ENCODE results near the gene ADAMTS19. TPM values are rescaled to one million over a fixed set of nuclear protein-coding genes. Genes with fewer than 3 reads are reported as not detected.

Gene ADAMTS19
- total RNA-seq, 1 donor from 2014 or later: 0.12 TPM

DNA sequence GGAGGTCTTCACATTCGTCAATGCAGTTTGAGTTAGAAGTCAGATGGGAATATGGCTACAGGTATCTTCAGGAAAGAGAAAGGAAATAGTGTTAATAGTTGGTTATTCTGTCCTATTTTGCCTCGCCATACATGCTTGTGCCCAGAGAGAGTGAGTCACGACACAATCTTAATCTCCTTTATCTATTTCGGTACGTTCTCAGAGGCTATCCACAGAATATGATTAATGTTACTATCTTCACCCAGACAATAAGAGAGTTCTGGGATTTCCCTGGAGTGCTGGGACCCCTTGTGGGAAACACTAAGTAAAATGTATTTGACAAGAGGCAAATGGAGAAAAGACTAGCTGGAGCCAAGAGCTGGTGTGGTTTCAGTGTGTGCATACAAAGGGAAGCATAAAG lies 313.3 kb downstream of the ADAMTS19 start:
- Mint-ChIP-seq H3K27me3 (ENCODE audit: low read depth) (peaks cover 6% of the 10 kb centered on the region), H3K27ac (ENCODE audit: unreplicated experiment) (no peak overlapping the region), H3K9me3 (ENCODE audit: low read depth) (peaks cover 7% of the 10 kb centered on the region), H3K4me3 (ENCODE audit: unreplicated experiment) (no peak overlapping the region), H3K36me3 (ENCODE audit: low read depth) (no peaks in the 10 kb centered on the region), H3K4me1 (ENCODE audit: low read depth) (no peaks in the 10 kb centered on the region)
- no peak for DNase-seq (ENCODE audit: low spot score)
- TF ChIP-seq, protein P1, sequence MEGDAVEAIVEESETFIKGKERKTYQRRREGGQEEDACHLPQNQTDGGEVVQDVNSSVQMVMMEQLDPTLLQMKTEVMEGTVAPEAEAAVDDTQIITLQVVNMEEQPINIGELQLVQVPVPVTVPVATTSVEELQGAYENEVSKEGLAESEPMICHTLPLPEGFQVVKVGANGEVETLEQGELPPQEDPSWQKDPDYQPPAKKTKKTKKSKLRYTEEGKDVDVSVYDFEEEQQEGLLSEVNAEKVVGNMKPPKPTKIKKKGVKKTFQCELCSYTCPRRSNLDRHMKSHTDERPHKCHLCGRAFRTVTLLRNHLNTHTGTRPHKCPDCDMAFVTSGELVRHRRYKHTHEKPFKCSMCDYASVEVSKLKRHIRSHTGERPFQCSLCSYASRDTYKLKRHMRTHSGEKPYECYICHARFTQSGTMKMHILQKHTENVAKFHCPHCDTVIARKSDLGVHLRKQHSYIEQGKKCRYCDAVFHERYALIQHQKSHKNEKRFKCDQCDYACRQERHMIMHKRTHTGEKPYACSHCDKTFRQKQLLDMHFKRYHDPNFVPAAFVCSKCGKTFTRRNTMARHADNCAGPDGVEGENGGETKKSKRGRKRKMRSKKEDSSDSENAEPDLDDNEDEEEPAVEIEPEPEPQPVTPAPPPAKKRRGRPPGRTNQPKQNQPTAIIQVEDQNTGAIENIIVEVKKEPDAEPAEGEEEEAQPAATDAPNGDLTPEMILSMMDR (IDR thresholded peaks at IDR 0.05): no peak

DNA sequence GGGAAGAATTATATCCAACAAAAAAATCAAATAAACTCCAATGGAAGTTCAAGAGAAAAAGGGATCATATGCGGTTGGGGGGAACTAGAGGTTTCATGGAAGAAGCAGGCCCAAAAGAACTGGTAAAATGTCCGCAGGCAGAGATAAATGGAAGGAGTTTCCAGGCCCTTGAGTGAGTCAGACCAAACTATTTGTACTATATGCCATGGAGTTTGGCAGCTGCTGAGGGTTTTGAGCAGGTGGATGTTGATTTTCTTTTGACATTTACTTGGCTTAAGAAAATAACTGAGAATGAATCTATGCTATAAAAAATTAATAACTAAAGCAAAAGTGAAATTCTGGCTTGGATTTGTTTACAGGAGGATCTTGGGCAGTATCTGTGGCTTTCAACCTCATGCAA lies 321.5 kb downstream of the ADAMTS19 start:
- no peak overlapping the region for H3K4me3 Mint-ChIP-seq (ENCODE audit: unreplicated experiment)

More for the DNA sequence above, 321.5 kb downstream of the ADAMTS19 start:
- Mint-ChIP-seq H3K9me3 (ENCODE audit: low read depth) (peaks cover 7% of the 10 kb centered on the region), H3K27me3 (ENCODE audit: low read depth) (peaks cover 2% of the 10 kb centered on the region), H3K27ac (ENCODE audit: unreplicated experiment) (no peak overlapping the region), H3K36me3 (ENCODE audit: low read depth) (no peaks in the 10 kb centered on the region), H3K4me1 (ENCODE audit: low read depth) (no peaks in the 10 kb centered on the region)
- TF ChIP-seq, protein P1 (IDR thresholded peaks at IDR 0.05): no peak
- no peak for DNase-seq (ENCODE audit: low spot score)
